ENCODE data around the gene ZBTB20.

DNA sequence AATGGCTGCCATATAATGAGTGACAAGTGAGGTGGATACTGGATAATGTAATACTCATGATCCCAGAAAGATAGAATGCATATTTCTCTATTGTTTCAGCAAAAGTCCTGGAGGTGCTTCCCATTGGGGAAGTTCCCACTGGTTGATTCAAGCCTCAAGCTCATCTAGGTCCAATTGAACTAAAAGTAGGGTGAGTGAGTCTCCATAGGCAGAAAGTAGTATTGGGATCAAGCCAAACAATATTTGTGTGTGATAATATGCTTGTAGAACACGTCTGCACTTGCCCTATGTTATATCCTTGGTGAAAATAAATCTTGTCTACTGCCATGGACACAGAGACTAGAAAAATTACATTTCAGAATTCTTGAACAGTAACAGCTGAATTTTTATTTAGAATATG lies 14.8 kb upstream of the ZBTB20 start:
- TF ChIP-seq, protein P1, sequence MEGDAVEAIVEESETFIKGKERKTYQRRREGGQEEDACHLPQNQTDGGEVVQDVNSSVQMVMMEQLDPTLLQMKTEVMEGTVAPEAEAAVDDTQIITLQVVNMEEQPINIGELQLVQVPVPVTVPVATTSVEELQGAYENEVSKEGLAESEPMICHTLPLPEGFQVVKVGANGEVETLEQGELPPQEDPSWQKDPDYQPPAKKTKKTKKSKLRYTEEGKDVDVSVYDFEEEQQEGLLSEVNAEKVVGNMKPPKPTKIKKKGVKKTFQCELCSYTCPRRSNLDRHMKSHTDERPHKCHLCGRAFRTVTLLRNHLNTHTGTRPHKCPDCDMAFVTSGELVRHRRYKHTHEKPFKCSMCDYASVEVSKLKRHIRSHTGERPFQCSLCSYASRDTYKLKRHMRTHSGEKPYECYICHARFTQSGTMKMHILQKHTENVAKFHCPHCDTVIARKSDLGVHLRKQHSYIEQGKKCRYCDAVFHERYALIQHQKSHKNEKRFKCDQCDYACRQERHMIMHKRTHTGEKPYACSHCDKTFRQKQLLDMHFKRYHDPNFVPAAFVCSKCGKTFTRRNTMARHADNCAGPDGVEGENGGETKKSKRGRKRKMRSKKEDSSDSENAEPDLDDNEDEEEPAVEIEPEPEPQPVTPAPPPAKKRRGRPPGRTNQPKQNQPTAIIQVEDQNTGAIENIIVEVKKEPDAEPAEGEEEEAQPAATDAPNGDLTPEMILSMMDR (IDR thresholded peaks at IDR 0.05; ENCODE audit: insufficient read depth, low read length) = no peak
- no peak for TF ChIP-seq REST (IDR thresholded peaks at IDR 0.05; ENCODE audit: insufficient replicate concordance, low read depth)
